OCI-LY7 (cell line): ENCODE measurements around the gene DSCAM. TPM values are rescaled to one million over a fixed set of nuclear protein-coding genes. Genes with fewer than 3 reads are reported as not detected.

Source experiments
- BruUV-seq: library from RNA; stranded (reverse); fragments of 400-500 nt; replicated peaks from 2 replicates; lab custom pipeline; 2021; lab: Mats Ljungman, UMichigan
- CTCF ChIA-PET: fragments of 300-600 bp; sonication (Branson Sonifier 250); formaldehyde crosslinking; loops from one replicate; lab custom pipeline; 2022; ENCODE audit warnings: antibody characterized with exemption; ENCODE audit not compliant: unreplicated experiment; lab: Charles Lee
- POLR2A ChIA-PET: fragments of 300-600 bp; sonication (Branson Sonifier 250); formaldehyde crosslinking; loops from one replicate; lab custom pipeline; 2022; ENCODE audit warnings: antibody characterized with exemption; lab: Charles Lee
- DNase-seq: peaks from one replicate; pipeline ENCODE4 v3.0.0-alpha.2; 2015; ENCODE audit warnings: low spot score
- H2AFZ ChIP-seq: fragments of 200-600 bp; sonication (generic), shearing (Covaris generic); 2 replicates; pipeline ENCODE4 v1.6.1; 2014; ENCODE audit warnings: mild to moderate bottlenecking, antibody characterized with exemption, low read length, moderate library complexity
- H3K27ac ChIP-seq: fragments of 200-600 bp; sonication (generic); 2 replicates; pipeline ENCODE4 v1.5.1; 2014; ENCODE audit warnings: mixed run types, low read depth, mild to moderate bottlenecking, moderate library complexity, low read length, inconsistent platforms; ENCODE audit not compliant: poor library complexity, severe bottlenecking
- H3K36me3 ChIP-seq: fragments of 200-600 bp; sonication (generic); 2 replicates; pipeline ENCODE4 v1.6.1; 2014; ENCODE audit warnings: mild to moderate bottlenecking, antibody characterized with exemption, low read length, moderate library complexity, mixed read lengths; ENCODE audit not compliant: insufficient read depth
- H3K4me1 ChIP-seq: fragments of 200-600 bp; sonication (generic); 2 replicates; pipeline ENCODE4 v1.5.1; 2014; ENCODE audit warnings: mild to moderate bottlenecking, low read length; ENCODE audit not compliant: insufficient read depth, poor library complexity, severe bottlenecking
- H3K4me2 ChIP-seq: fragments of 200-600 bp; sonication (generic); 2 replicates; pipeline ENCODE4 v1.6.1; 2014; ENCODE audit warnings: mild to moderate bottlenecking, low read length
- H3K4me3 ChIP-seq: fragments of 200-600 bp; sonication (generic); 2 replicates; pipeline ENCODE4 v1.5.1; 2014; ENCODE audit warnings: mild to moderate bottlenecking, low read depth, low read length; ENCODE audit not compliant: poor library complexity, severe bottlenecking
- H3K79me2 ChIP-seq: fragments of 200-600 bp; sonication (generic); 2 replicates; pipeline ENCODE4 v1.6.1; 2016; ENCODE audit warnings: low read depth, mild to moderate bottlenecking, low read length, moderate library complexity, mixed read lengths; ENCODE audit not compliant: insufficient read depth
- H3K9me2 ChIP-seq: fragments of 200-600 bp; sonication (generic); 2 replicates; pipeline ENCODE4 v1.6.1; 2016; ENCODE audit warnings: mild to moderate bottlenecking, low read length, mixed read lengths; ENCODE audit not compliant: insufficient read depth
- H3K9me3 ChIP-seq: fragments of 200-600 bp; sonication (generic); 2 replicates; pipeline ENCODE4 v1.6.1; 2014; ENCODE audit warnings: mild to moderate bottlenecking, mixed run types, low read length, mixed read lengths
- H4K20me1 ChIP-seq: fragments of 200-600 bp; sonication (generic); 2 replicates; pipeline ENCODE4 v1.6.1; 2014; ENCODE audit warnings: mild to moderate bottlenecking, antibody characterized with exemption, low read length, moderate library complexity, mixed read lengths; ENCODE audit not compliant: insufficient read depth
- CTCF ChIP-seq: fragments of 200-600 bp; sonication (generic); conservative IDR thresholded peaks from 2 replicates; pipeline ENCODE4 v1.5.1; 2014; ENCODE audit warnings: mild to moderate bottlenecking, antibody characterized with exemption, low read length, moderate library complexity, mixed read lengths
- EZH2phosphoT487 ChIP-seq: fragments of 200-600 bp; sonication (generic); IDR thresholded peaks from 2 replicates; pipeline ENCODE4 v1.6.1; 2018; ENCODE audit warnings: low read depth, borderline replicate concordance, mild to moderate bottlenecking, mixed run types, antibody characterized with exemption, low read length, moderate library complexity, mixed read lengths
- intact Hi-C: fragments of 100-400 bp; cut with micrococcal nuclease; formaldehyde crosslinking; loops from one replicate; pipeline ENCODE4 v1.10.0; 2022; ENCODE audit not compliant: unreplicated experiment
- total RNA-seq, 2 experiments: library from RNA; depleted of rRNA in 1 of 2; stranded (reverse); fragments of >200 nt in 1 of 2; shearing (Covaris generic) in 1 of 2; gene quantifications; 2 replicates each; pipeline ENCODE4 v1.2.3, GENCODE V29; 2014 to 2022

Gene DSCAM
- total RNA-seq, 2 experiments from 2014 or later = not detected

GRCh38 chr21:40254540-40255465, 592.2 kb downstream of the DSCAM start:
- no peaks in the 10 kb centered on the region for H3K9me2 ChIP-seq
- TF ChIP-seq CTCF = no peak
- no peak for TF ChIP-seq EZH2phosphoT487
- no peaks in the 10 kb centered on the region for H3K79me2 ChIP-seq
- no peak overlapping the region for H2AFZ ChIP-seq
- H3K27ac ChIP-seq = no peak overlapping the region
- H3K9me3 ChIP-seq = no peaks in the 10 kb centered on the region
- no peak for DNase-seq
- no TSS peak for BruUV-seq
- no peaks in the 10 kb centered on the region for H3K36me3 ChIP-seq
- no peak overlapping the region for H3K4me2 ChIP-seq
- no peaks in the 10 kb centered on the region for H4K20me1 ChIP-seq
- CTCF ChIA-PET = no interaction called here
- H3K4me3 ChIP-seq = no peak overlapping the region
- POLR2A ChIA-PET = interaction anchor here (1.1 kb wide), 1 partner anchor 10 kb away, joined by 3 read pairs; no protein-coding TSS in a partner anchor
- H3K4me1 ChIP-seq = no peaks in the 10 kb centered on the region
- intact Hi-C loops = no loop called here

DNA sequence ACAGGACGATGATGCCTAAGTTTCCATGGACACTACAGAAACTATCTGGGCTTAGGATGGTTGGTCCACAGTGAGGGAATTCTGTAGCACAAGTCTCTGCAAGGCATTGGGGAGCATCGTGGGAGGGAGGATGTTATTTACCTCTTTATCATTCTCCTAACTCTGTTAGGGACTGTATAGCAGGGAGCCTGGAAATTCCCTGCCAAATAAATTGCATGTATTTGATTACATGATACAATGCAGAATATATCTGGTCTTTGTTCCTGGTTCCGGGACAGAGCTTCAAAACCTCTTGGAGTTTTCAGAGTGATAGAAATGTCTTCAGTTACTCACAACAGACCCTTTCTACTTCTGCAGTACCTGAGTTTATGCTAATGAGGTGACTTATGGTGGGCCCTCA, 593.8 kb downstream of the DSCAM start:
- H2AFZ ChIP-seq = no peak overlapping the region
- no peaks in the 10 kb centered on the region for H3K9me2 ChIP-seq
- H3K4me3 ChIP-seq = no peak overlapping the region
- BruUV-seq = no TSS peak
- ChIA-PET POLR2A (no interaction called here), CTCF (no interaction called here)
- TF ChIP-seq CTCF = no peak
- no peak overlapping the region for H3K4me2 ChIP-seq
- H3K27ac ChIP-seq = no peak overlapping the region
- DNase-seq = no peak
- H3K79me2 ChIP-seq = no peaks in the 10 kb centered on the region
- no peaks in the 10 kb centered on the region for H4K20me1 ChIP-seq
- no peaks in the 10 kb centered on the region for H3K9me3 ChIP-seq
- intact Hi-C loops = no loop called here
- H3K4me1 ChIP-seq = no peaks in the 10 kb centered on the region
- no peaks in the 10 kb centered on the region for H3K36me3 ChIP-seq
